IMR-90 (cell line): ENCODE measurements around the gene COL6A6. TPM values are rescaled to one million over a fixed set of nuclear protein-coding genes. Genes with fewer than 3 reads are reported as not detected.

ENCODE experiments used
- ATAC-seq: fragments of 200-7000 bp; cut with Tn5 transposase; 2 replicates; pipeline ENCODE4 v1.9.1; 2020; ENCODE audit warnings: low read depth, mild to moderate bottlenecking, moderate library complexity
- BruUV-seq: library from RNA; stranded (reverse); fragments of 400-500 nt; replicated peaks from 2 replicates; lab custom pipeline; 2021; lab: Mats Ljungman, UMichigan
- CTCF ChIA-PET: fragments of 300-600 bp; formaldehyde crosslinking; extraction: SDS; loops from one replicate; lab custom pipeline; 2021; ENCODE audit warnings: antibody characterized with exemption; lab: Yijun Ruan, JAX
- POLR2A ChIA-PET: fragments of 300-600 bp; sonication (Branson Sonifier 250); formaldehyde crosslinking; loops from one replicate; lab custom pipeline; 2022; ENCODE audit warnings: antibody characterized with exemption; ENCODE audit not compliant: unreplicated experiment; lab: Charles Lee
- DNase-seq: peaks from one replicate; pipeline ENCODE4 v3.0.0; 2013
- H2AFZ ChIP-seq: replicated peaks from 2 replicates; pipeline ENCODE3; 2013; ENCODE audit warnings: low read length, mild to moderate bottlenecking; ENCODE audit not compliant: poor library complexity
- H2AK5ac ChIP-seq: 2 replicates; pipeline ENCODE4 v1.6.1; 2013; ENCODE audit warnings: low read depth, low read length, inconsistent platforms
- H2AK9ac ChIP-seq: replicated peaks from 2 replicates; pipeline ENCODE3; 2013; ENCODE audit warnings: mild to moderate bottlenecking, low read depth, low read length, moderate library complexity; ENCODE audit not compliant: poor library complexity
- H2BK120ac ChIP-seq: 2 replicates; pipeline ENCODE4 v1.6.1; 2013; ENCODE audit warnings: low read depth, low read length, inconsistent platforms
- H2BK15ac ChIP-seq: 3 replicates; pipeline ENCODE4 v1.6.1; 2013; ENCODE audit warnings: low read depth, low read length, inconsistent platforms
- H2BK20ac ChIP-seq: 2 replicates; pipeline ENCODE4 v1.6.1; 2013; ENCODE audit warnings: low read depth, mild to moderate bottlenecking, inconsistent platforms, low read length, moderate library complexity
- H2BK5ac ChIP-seq: 2 replicates; pipeline ENCODE4 v1.6.1; 2013; ENCODE audit warnings: mild to moderate bottlenecking, low read depth, low read length, inconsistent platforms; ENCODE audit not compliant: poor library complexity, severe bottlenecking
- H3K14ac ChIP-seq: replicated peaks from 2 replicates; pipeline ENCODE4 v1.6.1; 2013; ENCODE audit warnings: low read depth, low read length, inconsistent platforms
- H3K18ac ChIP-seq: 2 replicates; pipeline ENCODE4 v1.6.1; 2013; ENCODE audit warnings: low read depth, low read length, control low read depth
- H3K23ac ChIP-seq: 2 replicates; pipeline ENCODE4 v1.6.1; 2013; ENCODE audit warnings: low read depth, low read length, inconsistent platforms
- H3K27ac ChIP-seq: 2 replicates; pipeline ENCODE4 v1.5.1; 2013; ENCODE audit warnings: mild to moderate bottlenecking, control low read depth, low read length; ENCODE audit not compliant: insufficient read depth
- H3K27me3 ChIP-seq: 2 replicates; pipeline ENCODE4 v1.6.1; 2013; ENCODE audit warnings: low read length; ENCODE audit not compliant: control insufficient read depth, insufficient read depth
- H3K36me3 ChIP-seq: 2 replicates; pipeline ENCODE4 v1.6.1; 2013; ENCODE audit warnings: low read length, mixed read lengths; ENCODE audit not compliant: control insufficient read depth, insufficient read depth
- H3K4ac ChIP-seq: 2 replicates; pipeline ENCODE4 v1.6.1; 2013; ENCODE audit warnings: low read depth, low read length, inconsistent platforms
- H3K4me1 ChIP-seq: 2 replicates; pipeline ENCODE4 v1.6.1; 2013; ENCODE audit warnings: low read length, mixed read lengths; ENCODE audit not compliant: control insufficient read depth, insufficient read depth
- H3K4me2 ChIP-seq: 2 replicates; pipeline ENCODE4 v1.6.1; 2013; ENCODE audit warnings: low read depth, mild to moderate bottlenecking, control low read depth, low read length, moderate library complexity
- H3K4me3 ChIP-seq: 2 replicates; pipeline ENCODE4 v1.5.1; 2013; ENCODE audit warnings: low read depth, mild to moderate bottlenecking, control low read depth, low read length, moderate library complexity; ENCODE audit not compliant: insufficient read depth
- H3K56ac ChIP-seq: 2 replicates; pipeline ENCODE4 v1.6.1; 2013; ENCODE audit warnings: low read length, inconsistent platforms; ENCODE audit not compliant: insufficient read depth; ENCODE audit errors: extremely low read depth
- H3K79me1 ChIP-seq, 2 experiments: 2 replicates each; pipeline ENCODE4 v1.6.1; 2013; ENCODE audit warnings: low read length in 2 of 2, inconsistent platforms in 1 of 2, low read depth in 1 of 2
- H3K9ac ChIP-seq: 2 replicates; pipeline ENCODE4 v1.6.1; 2013; ENCODE audit warnings: low read depth, low read length, control low read depth
- H3K9me1 ChIP-seq: 2 replicates; pipeline ENCODE4 v1.6.1; 2013; ENCODE audit warnings: low read length, inconsistent platforms; ENCODE audit not compliant: insufficient read depth
- H3K9me3 ChIP-seq: 2 replicates; pipeline ENCODE4 v1.6.1; 2013; ENCODE audit warnings: low read length; ENCODE audit not compliant: control insufficient read depth, insufficient read depth
- H4K20me1 ChIP-seq: 2 replicates; pipeline ENCODE4 v1.6.1; 2013; ENCODE audit warnings: low read length, inconsistent platforms; ENCODE audit not compliant: insufficient read depth
- H4K5ac ChIP-seq: 2 replicates; pipeline ENCODE4 v1.6.1; 2013; ENCODE audit warnings: mild to moderate bottlenecking, low read depth, low read length, control low read depth
- H4K8ac ChIP-seq, 2 experiments: 2 replicates each; pipeline ENCODE4 v1.6.1; 2013; ENCODE audit warnings: low read depth in 2 of 2, low read length in 2 of 2, control low read depth in 1 of 2, inconsistent platforms in 1 of 2
- H4K91ac ChIP-seq: 2 replicates; pipeline ENCODE4 v1.6.1; 2013; ENCODE audit warnings: low read depth, low read length, inconsistent platforms; ENCODE audit not compliant: insufficient read depth
- CEBPB ChIP-seq: IDR thresholded peaks from 2 replicates; pipeline ENCODE4 v1.6.1; 2012; ENCODE audit warnings: low read depth, low read length, improper control_type of control experiment
- CTCF ChIP-seq: conservative IDR thresholded peaks from 2 replicates; pipeline ENCODE4 v1.5.1; 2012; ENCODE audit warnings: mild to moderate bottlenecking, low read depth, low read length, improper control_type of control experiment
- NFE2L2 ChIP-seq: fragments of 150-350 bp; IDR thresholded peaks from 2 replicates; pipeline ENCODE4 v1.6.1; 2016; ENCODE audit warnings: low read depth, mild to moderate bottlenecking, low read length
- POLR2A ChIP-seq: IDR thresholded peaks from 2 replicates; pipeline ENCODE4 v1.6.1; 2012; ENCODE audit warnings: mild to moderate bottlenecking, low read depth, low read length
- RCOR1 ChIP-seq: IDR thresholded peaks from 2 replicates; pipeline ENCODE4 v1.6.1; 2012; ENCODE audit warnings: mild to moderate bottlenecking, low read length, improper control_type of control experiment; ENCODE audit not compliant: insufficient replicate concordance
- SMC3 ChIP-seq: fragments of 150-350 bp; IDR thresholded peaks from 2 replicates; pipeline ENCODE4 v1.6.1; 2016; ENCODE audit warnings: low read depth, mild to moderate bottlenecking, antibody characterized with exemption, low read length, moderate library complexity
- WGBS, 2 experiments: methylation state at CpG; one replicate each; pipeline versions ENCODE4 v1.1.5 to v1.1.7; 2013; ENCODE audit warnings: missing lambda C conversion rate in 2 of 2; ENCODE audit not compliant: insufficient read length in 1 of 2; ENCODE audit errors: extremely low coverage in 2 of 2; 5-methylcytosine and 5-hydroxymethylcytosine counted together
- dilution Hi-C: fragments of 300-500 bp; cut with HindIII; formaldehyde crosslinking; loops from one replicate; pipeline ENCODE4 v1.14.3; 2018; ENCODE audit warnings: low sequenced_read_pairs; ENCODE audit not compliant: unreplicated experiment
- in situ Hi-C: fragments of 300-500 bp; cut with MboI; formaldehyde crosslinking; loops from 3 replicates; pipeline ENCODE4 v1.14.3; 2019; ENCODE audit warnings: low sequenced_read_pairs, inconsistent platforms, mixed read lengths
- intact Hi-C: fragments of 100-400 bp; cut with micrococcal nuclease; formaldehyde crosslinking; loops from 2 replicates; pipeline ENCODE4 v1.10.0; 2022
- polyA plus RNA-seq, 3 experiments: library from polyadenylated mRNA; depleted of rRNA; stranded (reverse); fragments of >200 nt; gene quantifications; 2 replicates each; pipeline ENCODE4 v1.2.3, GENCODE V29; 2012; ENCODE audit warnings: low replicate concordance in 1 of 3
- total RNA-seq: library from RNA; depleted of rRNA; stranded (reverse); fragments of >200 nt; gene quantifications from 2 replicates; pipeline ENCODE4 v1.2.3, GENCODE V29; 2012

COL6A6 gene
- total and polyA plus RNA-seq, 2 of the 4 experiments (the other 2 are of a cell fraction): not detected

- Histone ChIP-seq H2BK15ac (no peak overlapping the region), H3K4ac (no peak overlapping the region), H3K9me1 (no peaks in the 10 kb centered on the region), H3K9ac (no peak overlapping the region), H3K36me3 (no peaks in the 10 kb centered on the region), H3K79me1 (no peaks in the 10 kb centered on the region), H3K27ac (no peak overlapping the region), H3K27me3 (no peaks in the 10 kb centered on the region), H4K20me1 (no peaks in the 10 kb centered on the region), H3K4me2 (no peak overlapping the region), H3K18ac (no peak overlapping the region), H2AK9ac (no peak overlapping the region), H2AK5ac (no peak overlapping the region), H2BK20ac (no peak overlapping the region), H4K91ac (no peak overlapping the region), H3K4me3 (no peak overlapping the region), H3K9me3 (no peaks in the 10 kb centered on the region), H3K23ac (no peak overlapping the region), H2BK5ac (no peak overlapping the region), H4K5ac (no peak overlapping the region), H2BK120ac (no peak overlapping the region), H3K4me1 (no peaks in the 10 kb centered on the region), H3K14ac (no peak overlapping the region), H4K8ac (no peak overlapping the region), H2AFZ (no peak overlapping the region), H3K56ac (no peak overlapping the region)
- ChIA-PET POLR2A (no interaction called here), CTCF (no interaction called here)
- TF ChIP-seq CTCF (no peak), RCOR1 (no peak), POLR2A (no peak), NFE2L2 (no peak), SMC3 (no peak), CEBPB (no peak)
- intact Hi-C loops (no loop called here), dilution Hi-C loops (no loop called here), in situ Hi-C loops (no loop called here)
- BruUV-seq: no TSS peak
- no CpG with 5 or more reads among the region's 1 CpG for WGBS, 2 experiments
- ATAC-seq: no peak
- DNase-seq: no peak
These were observed 31.4 kb downstream of the COL6A6 start for GRCh38 chr3:130548356-130548755.
